ENCODE data around the gene CTNND2.
"Not testable (repeated sequence)": the region's sequence is repeated elsewhere in the genome, so short reads cannot be mapped to it uniquely, and the experiment has no call there.

The CTNND2 gene

DNA sequence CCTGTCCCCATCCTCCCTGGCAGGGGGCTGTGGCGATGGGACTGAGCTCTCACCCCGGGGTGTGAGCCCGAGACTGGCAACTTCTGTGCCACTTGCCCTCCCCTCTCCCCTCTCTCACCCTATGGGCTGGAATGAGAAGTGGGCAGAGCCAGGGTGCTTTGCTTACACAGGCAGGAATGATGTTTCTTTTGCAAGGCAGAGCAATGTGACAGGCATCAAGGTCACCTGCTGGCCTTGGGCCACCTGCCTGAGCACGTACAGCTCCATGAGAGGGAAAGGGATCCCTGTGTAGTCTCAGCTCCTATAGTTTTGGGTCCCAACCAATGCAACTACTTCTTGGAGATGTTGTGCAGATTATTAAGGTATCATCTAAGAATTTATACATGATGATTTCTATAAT, 890.5 kb downstream of the CTNND2 start:
- DNase-seq (ENCODE audit: low read depth), result no peak
- no peak overlapping the region for H3K4me3 ChIP-seq (ENCODE audit: low read length)
- TF ChIP-seq, protein P1, sequence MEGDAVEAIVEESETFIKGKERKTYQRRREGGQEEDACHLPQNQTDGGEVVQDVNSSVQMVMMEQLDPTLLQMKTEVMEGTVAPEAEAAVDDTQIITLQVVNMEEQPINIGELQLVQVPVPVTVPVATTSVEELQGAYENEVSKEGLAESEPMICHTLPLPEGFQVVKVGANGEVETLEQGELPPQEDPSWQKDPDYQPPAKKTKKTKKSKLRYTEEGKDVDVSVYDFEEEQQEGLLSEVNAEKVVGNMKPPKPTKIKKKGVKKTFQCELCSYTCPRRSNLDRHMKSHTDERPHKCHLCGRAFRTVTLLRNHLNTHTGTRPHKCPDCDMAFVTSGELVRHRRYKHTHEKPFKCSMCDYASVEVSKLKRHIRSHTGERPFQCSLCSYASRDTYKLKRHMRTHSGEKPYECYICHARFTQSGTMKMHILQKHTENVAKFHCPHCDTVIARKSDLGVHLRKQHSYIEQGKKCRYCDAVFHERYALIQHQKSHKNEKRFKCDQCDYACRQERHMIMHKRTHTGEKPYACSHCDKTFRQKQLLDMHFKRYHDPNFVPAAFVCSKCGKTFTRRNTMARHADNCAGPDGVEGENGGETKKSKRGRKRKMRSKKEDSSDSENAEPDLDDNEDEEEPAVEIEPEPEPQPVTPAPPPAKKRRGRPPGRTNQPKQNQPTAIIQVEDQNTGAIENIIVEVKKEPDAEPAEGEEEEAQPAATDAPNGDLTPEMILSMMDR (conservative IDR thresholded peaks at IDR 0.05; ENCODE audit: low read depth, low read length), result no peak

DNA sequence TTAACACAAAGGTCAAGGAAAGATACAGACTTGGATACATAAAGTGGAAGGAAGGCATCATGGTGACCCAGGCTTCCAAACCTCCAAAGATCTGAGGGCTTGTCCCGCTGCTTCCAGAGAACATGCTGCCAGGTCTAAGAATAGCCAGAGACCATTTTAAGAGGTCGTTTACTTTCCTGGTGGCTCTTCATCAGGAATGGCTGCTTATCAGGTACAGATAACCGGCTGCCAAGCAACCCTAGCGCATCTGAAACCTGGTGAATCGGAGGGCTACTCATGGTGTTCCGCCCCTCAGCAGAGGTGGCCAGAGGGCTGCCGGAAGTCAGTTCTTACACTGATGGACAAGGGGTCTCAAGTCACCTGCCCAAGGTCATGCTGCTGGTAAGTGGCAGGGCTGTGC, 892.0 kb downstream of the CTNND2 start:
- TF ChIP-seq, protein P1 (conservative IDR thresholded peaks at IDR 0.05; ENCODE audit: low read depth, low read length), result no peak
- no peak overlapping the region for H3K4me3 ChIP-seq (ENCODE audit: low read length)
- no peak for DNase-seq (ENCODE audit: low read depth)

DNA sequence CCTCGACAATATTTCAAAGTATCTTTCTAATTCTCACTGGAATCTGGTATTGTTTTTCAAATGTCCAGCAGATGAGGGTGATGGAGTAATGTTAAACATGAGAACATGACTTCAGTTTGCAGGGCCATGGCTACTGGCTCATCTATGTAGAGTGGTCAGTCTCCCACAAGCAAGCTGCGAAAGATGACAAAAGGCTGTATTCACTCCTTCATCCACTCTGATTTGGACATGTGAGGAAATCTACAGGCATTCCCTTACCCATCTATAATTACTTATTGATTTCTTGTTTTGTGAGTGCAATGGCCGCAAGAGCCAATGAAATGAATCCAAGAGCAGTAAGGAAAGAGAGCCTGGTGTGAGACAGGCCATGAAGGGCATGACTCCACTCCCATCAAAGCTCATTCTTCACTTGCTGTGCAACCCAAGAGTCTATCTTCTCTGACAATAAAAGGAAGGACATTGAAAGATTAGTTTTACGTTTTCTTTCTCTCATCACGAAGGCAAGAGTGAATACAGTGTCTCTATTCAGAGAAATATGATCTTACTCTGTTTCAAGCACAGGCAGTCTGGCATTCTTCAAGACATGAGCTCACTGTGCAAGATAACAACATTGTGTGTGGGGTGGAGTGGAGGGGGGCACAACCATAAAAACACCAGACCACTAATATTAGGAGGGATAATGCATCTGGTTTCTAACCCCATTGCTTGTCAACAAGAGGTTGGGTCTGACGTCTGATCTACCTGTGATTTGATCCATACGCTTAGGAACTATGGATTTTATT, 893.6 kb downstream of the CTNND2 start:
- no peak overlapping the region for H3K4me3 ChIP-seq (ENCODE audit: low read length)
- no peak for DNase-seq (ENCODE audit: low read depth)
- TF ChIP-seq, protein P1 (conservative IDR thresholded peaks at IDR 0.05; ENCODE audit: low read depth, low read length), result no peak

DNA sequence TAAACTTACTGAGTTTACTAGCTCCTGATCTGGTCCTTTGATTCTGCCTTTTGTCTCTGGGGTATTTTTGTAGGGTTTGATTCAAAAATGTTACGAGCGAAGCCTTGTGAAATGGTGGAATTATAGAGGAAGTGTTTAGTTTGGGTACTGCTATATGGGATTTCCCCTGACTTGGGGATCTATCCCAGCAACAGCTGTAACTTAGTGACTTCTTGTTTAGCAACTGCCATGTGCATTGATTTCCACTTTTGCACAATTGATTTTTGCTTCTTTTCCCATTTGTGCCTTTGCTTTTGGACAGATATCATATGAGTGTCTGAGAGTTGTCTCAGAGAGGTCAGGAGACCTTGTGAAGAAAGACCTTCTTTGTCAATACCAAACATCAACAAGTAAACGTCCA, 894.7 kb downstream of the CTNND2 start:
- TF ChIP-seq, protein P1 (conservative IDR thresholded peaks at IDR 0.05; ENCODE audit: low read depth, low read length), result no peak

DNA sequence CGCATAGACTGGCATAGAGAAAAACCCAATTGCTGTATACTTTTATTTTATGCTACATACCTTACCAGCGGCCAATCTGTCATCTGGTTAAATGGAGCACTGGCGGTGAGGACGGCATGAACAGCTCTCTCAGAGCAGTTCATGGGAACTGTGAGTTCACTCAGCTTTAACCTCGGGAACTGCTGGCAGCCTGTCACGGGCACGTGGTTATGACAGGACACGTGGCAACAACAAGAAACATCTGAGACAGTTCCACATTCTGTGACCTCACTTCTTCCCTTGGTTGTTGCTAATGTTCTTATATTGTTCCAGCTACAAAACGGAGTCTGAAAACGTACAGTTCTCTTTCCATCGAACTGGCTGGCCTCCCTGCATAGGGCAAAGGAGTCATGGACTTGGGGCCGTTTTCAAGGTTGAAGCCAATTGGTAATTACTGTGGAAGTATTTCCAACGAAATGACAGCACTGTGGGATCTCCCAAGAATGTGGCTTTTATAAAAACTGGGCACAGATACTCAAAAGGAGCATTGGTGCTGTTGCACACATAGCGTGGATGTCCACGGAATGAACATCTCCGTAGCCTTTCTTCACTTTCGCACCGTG, 896.9 kb downstream of the CTNND2 start:
- no peak for DNase-seq (ENCODE audit: low read depth)
- H3K4me3 ChIP-seq (ENCODE audit: low read length), result no peak overlapping the region
- TF ChIP-seq, protein P1 (conservative IDR thresholded peaks at IDR 0.05; ENCODE audit: low read depth, low read length), result no peak

More for the DNA sequence above, 894.7 kb downstream of the CTNND2 start:
- DNase-seq (ENCODE audit: low read depth), result no peak
- H3K4me3 ChIP-seq (ENCODE audit: low read length), result no peak overlapping the region

DNA sequence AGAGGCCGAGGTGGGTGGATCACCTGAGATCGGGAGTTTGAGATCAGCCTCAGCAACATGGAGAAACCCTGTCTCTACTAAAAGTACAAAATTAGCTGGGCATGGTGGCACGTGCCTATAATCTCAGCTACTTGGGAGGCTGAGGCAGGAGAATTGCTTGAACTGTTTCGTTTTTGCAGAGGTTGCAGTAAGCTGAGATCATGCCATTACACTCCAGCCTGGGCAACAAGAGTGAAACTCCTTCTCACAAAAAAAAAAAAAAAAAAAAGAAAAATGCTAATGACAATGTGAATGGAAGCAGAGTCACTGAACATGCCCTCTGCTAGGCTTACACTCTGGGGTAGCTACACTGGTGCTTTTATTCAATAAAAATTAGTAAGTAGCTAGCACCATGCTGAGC, 899.7 kb downstream of the CTNND2 start:
- H3K4me3 ChIP-seq (ENCODE audit: low read length); DNase-seq (ENCODE audit: low read depth): not testable (repeated sequence)

DNA sequence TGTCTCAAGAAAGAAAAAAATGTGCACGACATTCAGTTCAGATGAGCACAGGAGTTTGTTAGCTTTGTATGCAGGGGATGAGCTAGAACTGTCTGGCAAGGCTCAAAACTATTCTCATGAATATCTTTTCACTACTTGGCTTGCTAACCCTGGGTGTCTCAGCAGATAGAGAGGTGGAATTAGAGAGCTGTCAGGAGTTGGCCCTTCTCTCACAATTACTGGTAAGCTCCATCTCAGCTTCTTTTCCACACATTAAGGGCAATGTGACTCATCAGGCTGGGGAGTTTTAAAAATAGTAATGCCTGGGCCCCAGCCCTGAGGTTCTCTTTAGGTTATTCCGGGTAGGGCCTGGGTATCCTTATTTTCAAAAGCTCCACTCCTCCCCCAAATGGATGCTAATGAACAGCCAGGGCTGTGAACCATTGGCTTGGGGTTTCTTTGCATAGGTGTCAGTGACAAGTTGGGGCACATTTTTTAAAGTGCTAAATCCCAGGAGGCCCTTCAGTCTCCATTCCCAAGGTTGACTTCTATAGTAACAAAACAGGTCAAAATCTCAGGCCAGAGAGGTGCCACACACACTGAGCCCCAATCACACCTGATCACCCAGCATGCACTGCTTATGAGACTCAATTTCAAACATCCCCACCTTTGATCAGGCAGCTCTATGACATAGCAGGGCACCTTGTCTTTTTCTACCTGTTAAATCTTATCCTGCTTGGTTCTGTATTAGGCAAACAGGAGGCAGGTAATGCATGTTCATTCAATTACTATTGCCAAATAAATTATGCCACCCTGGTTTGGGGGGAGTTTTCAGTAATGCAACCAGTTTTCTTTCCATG, 903.5 kb downstream of the CTNND2 start:
- TF ChIP-seq, protein P1 (conservative IDR thresholded peaks at IDR 0.05; ENCODE audit: low read depth, low read length), result no peak
- no peak for DNase-seq (ENCODE audit: low read depth)
- no peak overlapping the region for H3K4me3 ChIP-seq (ENCODE audit: low read length)

Data from retinal pigment epithelial cell (primary cell).